SW 1271 (cell line): Measurements from ENCODE around the gene RHOBTB3.
A peak's percentile ranks its signal among the peaks of the same experiment; 100 is the strongest.
"Not testable (repeated sequence)": the region's sequence is repeated elsewhere in the genome, so short reads cannot be mapped to it uniquely, and the experiment has no call there.

Experiments
- DNase-seq, 2 experiments: peaks; one replicate each; lab custom pipeline; 2025; lab: John Stamatoyannopoulos, UW

RHOBTB3 gene

GRCh38 chr5:95821110-95822021, 90.2 kb downstream of the RHOBTB3 start:
- no peak for DNase-seq

GRCh38 chr5:95822043-95822541, 91.0 kb downstream of the RHOBTB3 start:
- peak in 1 of 2 experiments; percentile 75 for DNase-seq

GRCh38 chr5:95822542-95823181, 91.5 kb downstream of the RHOBTB3 start, which contains the start of gene GLRX:
GLRX (minus strand) TSS chr5:95822726; CDS start chr5:95822662, 64 bp downstream.
- DNase-seq = peak; percentile 75 to 95

- DNase-seq = no peak
Observed at GRCh38 chr5:95823218-95823737, 92.1 kb downstream of the RHOBTB3 start.

- peak; percentile 84 to 96 for DNase-seq
Observed at GRCh38 chr5:95823738-95824609, 92.8 kb downstream of the RHOBTB3 start.

GRCh38 chr5:95824747-95825146, 93.6 kb downstream of the RHOBTB3 start:
- DNase-seq = no peak

GRCh38 chr5:95825495-95825894, 94.4 kb downstream of the RHOBTB3 start:
- no peak for DNase-seq

- DNase-seq = no peak
Observed at GRCh38 chr5:95826949-95827891, 96.1 kb downstream of the RHOBTB3 start.

GRCh38 chr5:95827892-95828246, 96.7 kb downstream of the RHOBTB3 start:
- DNase-seq = no peak

GRCh38 chr5:95830226-95830625, 99.1 kb downstream of the RHOBTB3 start:
- no peak for DNase-seq

- no peak for DNase-seq
Observed at GRCh38 chr5:95832664-95833063, 101.5 kb downstream of the RHOBTB3 start.

GRCh38 chr5:95835682-95836385, 104.7 kb downstream of the RHOBTB3 start:
- DNase-seq = no peak

GRCh38 chr5:95836544-95836943, 105.4 kb downstream of the RHOBTB3 start:
- no peak for DNase-seq

- not testable (repeated sequence) for DNase-seq
Observed at GRCh38 chr5:95836971-95837370, 105.8 kb downstream of the RHOBTB3 start.

- no peak for DNase-seq
Observed at GRCh38 chr5:95837492-95837891, 106.4 kb downstream of the RHOBTB3 start.

- DNase-seq = no peak
Observed at GRCh38 chr5:95838001-95838520, 106.9 kb downstream of the RHOBTB3 start.

- no peak for DNase-seq
Observed at GRCh38 chr5:95838556-95838955, 107.4 kb downstream of the RHOBTB3 start.

- no peak for DNase-seq
Observed at GRCh38 chr5:95839658-95840057, 108.5 kb downstream of the RHOBTB3 start.

GRCh38 chr5:95840956-95841705, 110.0 kb downstream of the RHOBTB3 start:
- no peak for DNase-seq
